Pulmonary artery endothelial cell (primary cell): ENCODE data around the gene SDK2. TPM values are rescaled to one million over a fixed set of nuclear protein-coding genes. Genes with fewer than 3 reads are reported as not detected.

Experiments used
- DNase-seq: peaks from one replicate; pipeline ENCODE4 v3.0.0-alpha.2; 2011; ENCODE audit warnings: low read depth, low spot score
- total RNA-seq: library from RNA; depleted of rRNA; stranded (reverse); fragments of >200 nt; gene quantifications from 2 replicates; pipeline ENCODE4 v1.2.3, GENCODE V29; 2014

SDK2 gene
- total RNA-seq, 1 donor from 2014 or later = under 0.01 TPM

- no peak for DNase-seq
Observed at GRCh38 chr17:73513426-73513825, 130.8 kb downstream of the SDK2 start.

- no peak for DNase-seq
Observed at GRCh38 chr17:73511719-73512115, 132.5 kb downstream of the SDK2 start.

GRCh38 chr17:73510981-73511718 lies 133.1 kb downstream of the SDK2 start:
- DNase-seq = no peak

GRCh38 chr17:73508931-73509605 lies 135.2 kb downstream of the SDK2 start:
- no peak for DNase-seq

- no peak for DNase-seq
Observed at GRCh38 chr17:73508057-73508930, 136.0 kb downstream of the SDK2 start.

- DNase-seq = no peak
Observed at GRCh38 chr17:73506470-73507435, 137.5 kb downstream of the SDK2 start.

- DNase-seq = no peak
Observed at GRCh38 chr17:73503560-73503959, 140.7 kb downstream of the SDK2 start.

GRCh38 chr17:73500414-73500999 lies 143.7 kb downstream of the SDK2 start:
- DNase-seq = no peak

GRCh38 chr17:73498886-73499554 lies 145.2 kb downstream of the SDK2 start:
- DNase-seq = no peak

- no peak for DNase-seq
Observed at GRCh38 chr17:73498176-73498575, 146.1 kb downstream of the SDK2 start.

GRCh38 chr17:73497721-73498120 lies 146.5 kb downstream of the SDK2 start:
- DNase-seq = no peak

- no peak for DNase-seq
Observed at GRCh38 chr17:73496232-73496631, 148.0 kb downstream of the SDK2 start.

- DNase-seq = no peak
Observed at GRCh38 chr17:73495641-73496040, 148.6 kb downstream of the SDK2 start.

GRCh38 chr17:73494950-73495349 lies 149.3 kb downstream of the SDK2 start:
- DNase-seq = no peak

GRCh38 chr17:73493956-73494926 lies 150.0 kb downstream of the SDK2 start:
- DNase-seq = no peak

GRCh38 chr17:73492821-73493814 lies 151.1 kb downstream of the SDK2 start:
- DNase-seq = no peak

- no peak for DNase-seq
Observed at GRCh38 chr17:73492125-73492820, 152.0 kb downstream of the SDK2 start.
